ENCODE measurements around the gene PPP1R12A.
"Not testable (repeated sequence)": the region's sequence is repeated elsewhere in the genome, so short reads cannot be mapped to it uniquely, and the experiment has no call there.

PPP1R12A gene

DNA sequence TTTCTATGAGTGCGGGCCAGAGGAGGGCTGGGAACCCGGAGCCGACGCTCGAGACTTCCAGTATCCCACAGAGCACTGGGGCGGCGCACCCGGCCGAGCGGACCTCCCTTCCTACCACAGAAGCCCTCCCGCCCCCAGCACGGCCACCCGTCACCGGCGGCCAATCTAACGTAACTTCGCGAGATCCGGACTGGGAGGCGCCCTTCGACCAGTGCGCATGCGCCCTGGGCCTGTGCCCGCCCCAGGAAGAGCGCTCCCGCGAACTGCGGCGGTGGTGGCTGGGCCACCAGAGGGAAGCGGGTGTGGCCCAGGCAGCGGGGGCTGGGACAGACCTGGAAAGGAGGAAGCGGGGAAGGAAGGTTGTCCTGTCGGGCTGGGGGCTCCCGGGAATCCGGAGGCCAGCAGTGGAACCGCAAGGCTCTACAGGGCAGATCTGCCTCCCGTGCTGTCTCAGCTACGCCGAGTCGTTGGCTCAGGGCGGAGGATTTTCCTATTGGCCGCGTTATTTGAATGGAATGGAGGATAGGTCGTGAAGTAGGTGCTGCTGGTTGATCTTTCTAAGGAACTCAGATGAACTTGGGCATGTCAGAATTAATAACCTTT lies at the start of gene PPP1R12A:
Gene PPP1R12A, minus strand, starts transcription at position 77 of the 603 bp plus-strand sequence. CDS start 166 bp downstream, outside the sequence.
- peak; percentile 99 for DNase-seq (ENCODE audit: low spot score)

DNA sequence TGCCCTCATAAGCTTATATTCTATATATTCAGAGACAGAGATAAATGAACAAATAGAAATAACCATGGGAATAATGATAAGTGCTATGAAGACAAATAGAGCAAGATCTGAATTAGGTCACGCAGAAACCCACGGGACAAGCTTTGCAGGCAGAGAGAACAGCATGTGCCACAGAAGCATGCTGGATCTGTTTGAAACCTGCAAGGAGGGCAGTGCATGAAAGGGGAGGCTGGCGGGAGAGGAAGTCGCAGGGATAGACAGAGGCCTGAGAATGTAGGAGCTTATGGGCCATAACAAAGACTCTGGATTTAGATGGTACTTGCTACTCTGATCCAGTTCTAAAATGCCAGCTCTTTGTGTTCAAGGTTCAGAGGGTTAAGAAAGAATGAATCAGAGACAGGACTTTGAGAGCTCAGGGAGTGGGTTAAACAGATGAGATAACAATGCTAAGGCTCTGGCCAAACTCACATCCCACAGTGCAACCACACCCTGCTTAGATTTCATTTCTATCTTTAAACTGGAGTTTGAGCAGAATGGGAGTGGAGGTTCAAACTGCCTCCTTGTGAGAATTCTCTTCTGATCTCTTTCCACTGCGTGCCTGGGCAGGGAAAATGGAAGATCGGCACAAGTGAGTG lies 49.2 kb upstream of the PPP1R12A start:
- DNase-seq (ENCODE audit: low spot score) = no peak

DNA sequence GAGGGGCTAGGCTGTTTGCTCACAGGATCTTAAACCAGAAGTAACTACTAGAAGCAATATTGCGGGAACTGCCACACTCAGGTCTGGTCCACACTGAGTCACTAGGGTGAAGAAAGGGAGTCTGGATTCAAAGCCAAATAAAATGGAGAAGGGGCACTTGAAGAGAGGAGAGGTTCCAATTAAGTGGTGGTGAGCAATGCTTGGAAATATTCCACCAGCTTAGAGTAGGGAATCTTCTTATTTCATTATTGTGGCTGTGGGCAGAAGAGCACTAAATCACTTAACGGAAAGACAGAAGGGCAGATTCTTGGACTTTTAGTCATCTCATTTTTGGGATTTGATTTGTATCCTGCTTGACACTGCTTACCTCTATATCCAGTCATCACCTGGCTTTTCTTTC lies 48.6 kb upstream of the PPP1R12A start:
- DNase-seq (ENCODE audit: low spot score) = peak; percentile 12

DNA sequence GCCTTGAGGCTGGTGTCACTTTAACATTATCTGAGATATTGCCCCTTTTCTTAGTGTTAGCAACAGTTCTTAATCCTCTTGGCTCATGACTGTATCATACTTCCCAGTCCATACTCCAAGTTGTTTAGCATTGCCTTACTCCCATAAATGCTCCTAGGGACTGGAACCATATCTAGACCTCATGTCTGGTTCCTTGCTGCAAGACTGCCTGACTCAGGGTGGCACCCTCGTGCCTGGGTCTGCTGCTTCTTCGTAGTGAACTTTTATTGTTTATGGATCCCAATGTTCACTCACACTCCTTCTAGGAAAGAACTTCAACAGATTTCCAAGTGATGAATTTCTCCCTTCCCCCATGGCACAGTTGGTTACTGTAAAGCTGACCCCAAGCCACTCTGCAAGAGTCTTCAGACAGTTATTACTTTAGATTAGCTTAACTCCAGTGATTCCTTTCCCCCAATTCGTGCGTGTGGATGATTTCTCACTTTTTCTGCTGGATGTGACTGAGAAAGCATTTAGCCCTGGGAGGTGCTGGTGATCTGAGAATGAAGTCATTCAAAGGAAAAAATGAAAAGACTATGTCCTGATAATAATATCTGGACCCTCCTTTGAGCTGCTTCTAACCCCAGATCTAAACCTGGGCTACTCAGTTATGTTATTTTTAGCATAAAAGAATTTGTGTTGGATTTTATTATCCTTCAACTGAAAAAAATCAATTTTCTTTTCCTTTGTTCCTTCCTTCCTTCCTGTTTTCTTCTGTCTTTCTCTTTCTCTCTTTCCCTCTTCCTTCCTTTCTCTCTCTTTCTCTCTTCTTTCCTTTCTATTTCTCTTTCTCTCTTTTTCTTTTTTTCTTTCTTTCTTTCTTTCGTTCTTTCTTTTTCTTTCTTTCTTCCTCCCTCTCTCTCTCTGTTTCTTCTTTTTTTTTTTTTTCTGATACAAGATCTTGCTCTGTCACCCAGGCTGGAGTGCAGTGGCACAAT lies 47.5 kb upstream of the PPP1R12A start:
- no peak for DNase-seq (ENCODE audit: low spot score)

DNA sequence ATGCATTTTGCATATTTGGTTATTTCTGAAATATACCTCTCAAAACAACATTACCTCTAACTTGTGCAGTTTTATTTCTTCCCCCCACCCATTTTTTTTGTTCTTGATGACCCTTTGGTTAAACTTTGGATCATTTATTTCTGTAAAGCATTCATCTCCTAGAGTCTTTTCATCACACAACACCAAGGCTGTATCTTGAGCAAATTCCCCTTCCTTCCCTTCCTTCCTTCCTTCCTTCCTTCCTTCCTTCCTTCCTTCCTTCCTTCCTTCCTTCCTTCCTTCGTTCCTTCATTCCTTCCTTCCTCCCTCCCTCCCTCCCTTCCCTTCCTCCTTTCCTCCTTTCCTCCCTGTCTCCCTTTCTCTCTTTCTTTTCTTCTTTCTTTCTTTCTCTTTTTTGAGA lies 43.8 kb upstream of the PPP1R12A start:
- no peak for DNase-seq (ENCODE audit: low spot score)

DNA sequence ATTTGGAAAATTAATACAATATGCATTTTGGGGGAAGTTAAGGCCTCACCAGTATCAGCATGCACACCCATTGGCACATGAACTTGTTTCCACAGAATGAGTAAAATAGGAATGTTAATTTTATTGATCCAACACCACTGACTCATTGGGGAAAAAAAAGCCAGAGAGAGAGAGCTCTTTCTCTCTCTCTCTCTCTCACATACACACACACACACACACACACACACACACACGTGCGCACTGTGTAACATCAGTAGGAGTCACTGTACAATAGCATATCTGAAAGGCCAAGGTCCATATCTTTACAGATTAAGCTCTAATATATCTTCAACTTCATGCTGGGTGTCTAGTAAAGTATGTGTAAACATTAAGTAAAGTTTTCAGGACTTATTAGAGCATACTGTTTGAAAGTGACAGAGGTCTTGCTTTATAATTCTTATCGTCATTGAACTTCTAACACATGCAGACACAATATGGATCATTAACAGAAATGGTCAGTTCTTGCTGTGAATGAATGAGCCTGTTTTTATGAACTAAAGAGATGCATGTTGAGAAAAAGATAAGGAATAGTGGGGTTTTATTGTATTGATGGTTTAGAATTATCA lies 43.1 kb upstream of the PPP1R12A start:
- not testable (repeated sequence) for DNase-seq (ENCODE audit: low spot score)

DNA sequence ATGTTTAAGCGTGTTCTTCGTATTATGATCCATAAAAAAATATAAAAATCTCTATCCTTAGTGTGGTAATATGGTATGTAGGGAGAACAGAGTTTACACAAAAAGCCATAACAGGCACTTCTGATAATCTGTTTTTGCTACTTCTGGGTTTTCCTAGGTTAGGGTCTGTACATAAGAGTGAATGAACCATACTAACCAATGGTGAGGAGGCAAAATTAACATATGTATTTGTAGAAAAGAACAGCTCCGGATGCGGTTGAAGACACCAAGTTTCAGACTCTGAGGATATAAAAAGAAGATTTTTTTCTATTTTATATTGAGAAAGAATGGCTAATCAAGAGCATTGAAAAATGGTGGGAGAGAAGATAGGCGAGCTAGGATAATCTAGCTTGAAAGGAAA lies 40.2 kb upstream of the PPP1R12A start:
- no peak for DNase-seq (ENCODE audit: low spot score)

DNA sequence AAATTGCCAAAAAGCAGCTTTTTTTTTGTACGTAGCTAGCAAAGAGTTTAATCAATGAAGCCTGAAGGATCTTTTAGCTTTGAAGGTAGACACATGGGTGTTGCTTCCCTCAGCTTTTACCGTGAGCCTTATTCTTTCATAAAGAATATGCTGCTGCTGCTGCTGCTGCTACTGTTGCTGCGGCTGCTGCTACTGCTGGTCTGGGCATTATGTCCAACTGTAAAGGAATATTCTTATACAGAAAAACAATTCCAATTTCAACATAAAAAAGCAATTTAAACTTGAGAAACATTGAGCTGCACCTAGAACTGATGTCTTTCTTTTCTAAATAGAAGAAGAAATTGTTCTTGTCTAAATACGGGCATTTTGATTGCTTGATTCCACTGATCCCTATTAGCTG lies 38.9 kb upstream of the PPP1R12A start:
- DNase-seq (ENCODE audit: low spot score) = no peak

DNA sequence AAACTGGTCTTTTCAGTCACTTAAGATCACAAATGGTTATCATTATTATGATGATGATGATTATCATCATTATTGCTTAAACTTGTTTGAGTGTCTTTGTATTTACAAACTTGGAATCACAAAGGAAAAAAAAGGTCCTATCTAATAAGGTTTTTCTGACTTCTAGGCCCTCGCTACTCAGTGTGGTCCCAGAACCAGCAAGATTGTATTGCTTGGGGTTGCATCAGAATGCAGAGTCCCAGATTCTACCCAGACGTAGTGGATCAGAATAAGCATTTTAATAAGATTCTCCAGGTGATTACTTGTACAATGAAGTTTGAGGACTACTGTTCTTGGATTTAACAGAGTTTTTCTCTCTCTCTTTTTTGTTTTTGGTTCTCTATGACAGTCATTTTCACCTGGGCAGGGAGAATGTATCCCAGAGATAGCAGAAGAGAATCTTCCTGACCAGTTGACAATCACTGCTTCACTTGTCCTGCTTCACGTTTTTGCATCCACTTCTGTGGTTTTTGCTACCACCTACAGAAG lies 29.3 kb upstream of the PPP1R12A start:
- no peak for DNase-seq (ENCODE audit: low spot score)

DNA sequence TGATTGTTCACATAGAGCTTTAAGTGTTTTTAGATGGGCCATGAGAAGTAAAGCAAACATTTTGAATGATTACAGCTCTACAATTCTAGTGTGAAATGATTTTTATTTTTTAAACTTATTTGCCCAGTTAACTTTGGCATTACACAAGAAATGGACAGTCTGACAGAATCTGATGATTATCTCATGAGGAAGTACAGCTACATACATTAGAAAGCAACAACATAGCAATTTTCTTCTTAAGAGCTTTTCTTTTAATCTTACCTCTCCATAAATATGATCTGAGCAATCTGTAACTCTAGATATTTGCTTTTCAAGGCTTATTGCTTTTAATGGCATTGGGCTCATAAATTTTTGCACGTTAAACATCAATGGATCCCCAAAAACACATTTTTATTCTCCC lies 26.5 kb upstream of the PPP1R12A start:
- DNase-seq (ENCODE audit: low spot score) = no peak

DNA sequence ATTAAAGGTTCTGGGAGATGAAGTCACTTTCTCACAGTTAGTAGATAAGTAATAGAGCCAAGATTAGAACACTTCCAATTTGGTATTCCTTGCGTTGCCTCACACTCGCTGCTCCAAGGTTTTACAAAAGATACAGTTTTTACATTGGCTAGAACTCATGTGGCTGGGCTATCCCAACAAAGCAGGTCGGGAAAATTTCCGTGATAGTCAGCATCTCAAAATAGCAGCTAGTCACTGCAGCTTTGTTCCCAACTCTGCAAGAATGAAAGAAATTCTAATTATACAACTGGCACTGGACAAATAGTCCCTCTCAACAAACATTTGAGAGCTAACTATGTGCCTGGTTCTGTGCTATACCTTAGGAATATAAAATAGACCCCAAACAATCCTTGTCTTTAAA lies 24.6 kb upstream of the PPP1R12A start:
- DNase-seq (ENCODE audit: low spot score) = no peak

DNA sequence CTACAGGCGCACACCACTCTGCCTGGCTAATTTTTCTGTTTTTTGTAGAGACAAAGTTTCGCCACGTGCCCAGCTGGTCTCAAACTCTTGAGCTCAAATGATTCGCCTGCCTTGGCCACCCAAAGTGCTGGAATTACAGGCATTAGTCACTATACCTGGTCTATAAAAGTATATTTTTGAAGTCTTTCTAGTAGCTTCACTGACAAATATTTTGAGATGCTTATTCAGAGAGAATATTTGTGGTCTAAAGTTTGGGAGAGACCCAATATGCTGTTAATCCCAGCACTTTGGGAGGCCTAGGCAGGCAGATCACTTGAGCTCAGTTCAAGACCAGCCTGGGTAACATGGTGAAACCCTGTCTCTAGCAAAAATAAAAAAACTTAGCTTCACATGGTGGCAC lies 22.0 kb upstream of the PPP1R12A start:
- DNase-seq (ENCODE audit: low spot score) = no peak

DNA sequence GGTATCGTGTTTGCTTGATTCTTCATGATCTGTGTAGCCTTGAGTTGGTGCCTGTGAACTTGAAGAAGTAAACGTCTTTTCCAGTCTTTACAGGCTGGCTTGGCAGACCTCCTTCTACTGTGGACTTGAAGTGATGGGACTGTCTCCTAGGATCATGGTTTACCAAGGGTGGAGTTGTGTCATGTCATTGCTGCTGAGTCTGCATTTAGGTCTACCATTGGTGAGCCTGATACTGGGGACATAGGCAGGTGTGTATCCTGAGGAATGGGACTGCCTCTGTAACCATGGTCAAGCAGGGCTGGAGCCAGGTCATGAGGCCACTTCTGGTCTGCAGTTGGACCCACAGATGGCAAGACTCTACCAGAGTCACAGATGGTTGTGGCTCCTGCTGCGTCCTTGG lies 20.7 kb upstream of the PPP1R12A start:
- DNase-seq (ENCODE audit: low spot score) = no peak

DNA sequence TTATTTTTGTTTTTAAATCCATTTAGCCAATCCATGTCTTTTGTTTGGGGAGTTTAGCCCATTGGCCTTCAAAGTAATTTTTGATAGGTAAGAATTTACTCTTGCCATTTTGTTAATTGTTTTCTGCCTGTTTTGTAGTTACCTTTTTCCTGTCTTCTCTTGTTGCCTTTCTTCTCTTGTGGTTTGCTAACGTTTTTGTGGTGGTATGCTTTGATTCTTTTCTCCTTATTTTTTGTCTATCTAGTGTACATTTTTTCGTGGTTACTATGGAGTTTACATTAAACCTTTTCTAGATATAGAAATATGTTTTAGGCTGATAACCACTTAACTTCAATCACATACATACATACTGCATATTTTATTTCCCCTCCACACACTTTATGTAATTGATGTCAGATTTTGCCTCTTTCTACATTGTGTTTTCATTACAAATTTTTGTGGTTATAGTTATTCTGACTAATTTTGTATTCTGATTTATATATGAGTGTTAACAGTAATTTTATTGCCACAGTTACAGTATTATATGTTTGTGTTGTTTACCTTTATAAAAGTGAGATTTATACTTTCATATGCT lies 19.2 kb upstream of the PPP1R12A start:
- no peak for DNase-seq (ENCODE audit: low spot score)

DNA sequence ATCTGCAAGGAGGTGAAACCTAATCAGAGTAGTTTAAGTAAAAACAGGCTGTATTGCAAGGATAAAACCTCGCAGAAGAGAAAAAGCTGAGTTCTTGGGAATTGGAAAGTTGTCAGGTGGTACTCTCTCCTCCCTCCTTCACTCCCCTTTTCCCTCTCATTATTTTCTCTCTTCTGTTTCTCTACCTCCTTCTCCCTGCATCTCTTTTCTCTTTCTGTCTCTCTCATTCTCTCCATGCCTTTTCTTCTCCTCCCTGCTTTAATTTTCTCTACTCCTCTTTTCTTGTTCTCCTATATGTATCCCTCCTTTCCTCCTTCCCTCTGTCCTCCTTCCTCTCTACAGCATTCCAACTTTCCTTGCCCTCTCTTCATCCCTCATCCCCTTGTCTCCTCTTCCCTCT lies 14.2 kb upstream of the PPP1R12A start:
- no peak for DNase-seq (ENCODE audit: low spot score)

DNA sequence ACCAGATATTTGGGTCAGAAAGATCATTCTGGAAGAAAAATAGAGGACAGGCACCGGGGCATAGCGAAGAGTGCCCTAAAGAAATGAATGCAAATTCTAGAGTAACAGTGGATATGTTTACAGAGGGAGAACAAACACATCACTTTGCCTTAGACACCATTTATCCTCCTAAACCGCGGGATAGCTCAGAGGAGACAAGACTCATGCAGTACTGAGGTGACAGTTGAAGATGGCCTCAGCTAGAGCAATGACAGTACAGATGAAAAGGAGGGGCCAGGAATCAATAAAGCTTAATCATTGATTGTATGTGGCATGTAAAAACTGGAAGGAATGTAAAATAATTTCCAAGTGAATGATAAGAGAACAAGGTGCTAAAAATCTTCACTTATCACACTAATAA lies 10.5 kb upstream of the PPP1R12A start:
- no peak for DNase-seq (ENCODE audit: low spot score)

DNA sequence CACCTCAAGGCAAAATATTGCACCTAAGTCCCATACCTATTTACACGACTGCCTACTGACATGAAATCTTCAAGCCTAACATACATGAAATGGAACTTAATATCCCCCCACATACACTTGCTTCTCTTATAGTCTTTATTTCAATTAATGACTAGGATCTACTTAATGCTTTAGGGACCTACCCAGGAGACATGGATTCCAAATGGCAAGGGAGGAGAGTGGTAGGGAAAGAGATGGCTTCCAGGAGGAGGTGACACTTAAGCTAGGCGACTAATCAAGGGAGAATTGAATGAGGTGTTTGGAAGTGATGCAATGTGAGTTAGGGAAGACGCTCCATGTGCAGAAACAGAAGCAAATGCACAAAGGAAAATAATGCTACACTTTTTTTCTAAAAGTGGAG lies 9.7 kb upstream of the PPP1R12A start:
- no peak for DNase-seq (ENCODE audit: low spot score)

DNA sequence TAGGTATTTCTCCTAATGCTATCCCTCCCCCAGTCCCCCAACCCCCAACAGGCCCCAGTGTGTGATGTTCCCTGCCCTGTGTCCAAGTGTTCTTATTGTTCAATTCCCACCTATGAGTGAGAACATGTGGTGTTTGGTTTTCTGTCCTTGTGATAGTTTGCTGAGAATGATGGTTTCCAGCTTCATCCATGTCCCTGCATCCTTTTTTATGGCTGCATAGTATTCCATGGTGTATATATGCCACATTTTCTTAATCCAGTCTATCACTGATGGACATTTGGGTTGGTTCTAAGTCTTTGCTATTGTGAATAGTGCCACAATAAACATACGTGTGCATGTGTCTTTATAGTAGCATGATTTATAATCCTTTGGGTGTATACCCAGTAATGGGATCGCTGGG lies 7.9 kb upstream of the PPP1R12A start:
- not testable (repeated sequence) for DNase-seq (ENCODE audit: low spot score)

DNA sequence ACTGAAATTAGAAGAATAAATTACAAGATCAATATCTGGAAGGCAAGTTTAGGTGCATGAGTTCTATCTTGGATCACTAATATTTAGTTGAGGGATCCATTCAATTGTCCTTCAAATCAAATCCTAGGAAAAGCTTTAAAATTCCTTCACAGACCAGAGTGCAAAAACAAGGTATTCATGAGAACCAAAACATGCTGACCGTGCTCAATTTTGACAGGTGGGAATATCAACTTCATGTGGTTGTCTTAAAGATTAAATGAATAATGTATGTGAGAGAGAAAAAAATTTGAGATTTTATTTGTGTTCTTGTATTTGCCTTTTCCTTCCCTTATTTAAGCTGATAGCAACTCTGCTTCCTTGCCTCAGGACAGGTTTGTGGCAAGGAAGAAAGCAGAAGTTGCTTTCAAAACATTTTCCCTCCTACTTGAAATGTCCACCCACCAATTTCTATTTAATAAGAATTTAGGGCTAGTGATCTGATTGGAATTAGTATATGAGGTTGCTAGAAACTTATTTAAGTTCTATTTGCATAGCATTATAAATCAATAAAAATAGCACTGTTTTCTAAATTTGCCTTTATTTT lies 4.9 kb upstream of the PPP1R12A start:
- DNase-seq (ENCODE audit: low spot score) = no peak

DNA sequence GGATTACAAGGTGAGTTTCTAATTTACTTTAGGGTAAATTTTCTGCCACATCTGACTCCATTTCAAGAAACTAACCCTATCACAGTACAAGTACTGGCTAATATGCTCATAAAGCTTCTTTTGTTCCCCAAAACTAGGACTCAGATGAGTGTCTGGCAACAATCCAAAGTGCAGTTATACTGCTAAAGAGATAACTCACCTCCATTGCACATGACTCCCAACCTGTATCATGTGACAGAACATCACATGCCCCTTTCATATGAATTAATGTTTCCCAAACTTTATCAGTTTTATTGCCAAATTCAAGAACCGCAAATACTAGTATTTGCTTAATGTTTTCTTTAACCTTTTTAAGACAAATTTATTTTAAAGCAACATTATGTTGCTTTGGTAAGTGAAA lies 3.9 kb upstream of the PPP1R12A start:
- no peak for DNase-seq (ENCODE audit: low spot score)

DNA sequence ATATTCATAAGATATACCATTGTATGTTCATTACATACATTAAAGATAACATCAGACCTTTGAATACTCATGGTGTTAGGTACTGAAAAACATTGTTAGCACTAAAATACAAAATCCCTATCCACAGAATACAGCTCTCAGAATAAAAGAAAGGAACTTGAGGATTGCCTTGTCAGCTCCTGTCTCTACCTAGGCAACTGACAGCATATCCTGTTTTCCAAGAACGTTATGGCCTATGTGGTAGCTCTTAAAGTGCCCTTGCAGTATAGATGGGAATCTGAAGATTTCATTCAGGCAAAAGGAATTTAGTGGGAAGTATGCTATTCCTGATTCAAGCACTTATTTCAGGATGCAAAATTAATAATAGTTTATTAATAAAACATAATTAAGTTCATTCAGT lies 1.8 kb upstream of the PPP1R12A start:
- DNase-seq (ENCODE audit: low spot score) = no peak

Measured in LoVo (cell line).